PC-3 (cell line): Measurements from ENCODE around the gene OPHN1. TPM values are rescaled to one million over a fixed set of nuclear protein-coding genes. Genes with fewer than 3 reads are reported as not detected.

ENCODE experiments used
- ATAC-seq: fragments of 200-7000 bp; cut with Tn5 transposase; 2 replicates; pipeline ENCODE4 v1.9.1; 2020; ENCODE audit warnings: mild to moderate bottlenecking, moderate library complexity
- BruUV-seq: library from RNA; stranded (reverse); fragments of 400-500 nt; replicated peaks from 2 replicates; lab custom pipeline; 2021; lab: Mats Ljungman, UMichigan
- CTCF ChIA-PET: fragments of 300-600 bp; sonication (Branson Sonifier 250); formaldehyde crosslinking; loops from one replicate; lab custom pipeline; 2022; ENCODE audit warnings: antibody characterized with exemption; lab: Charles Lee
- POLR2A ChIA-PET: fragments of 300-600 bp; sonication (Branson Sonifier 250); formaldehyde crosslinking; loops from one replicate; lab custom pipeline; 2022; ENCODE audit warnings: antibody characterized with exemption; ENCODE audit not compliant: unreplicated experiment; lab: Charles Lee
- DNase-seq: peaks from one replicate; pipeline ENCODE4 v3.0.0-alpha.2; 2015
- H2AFZ ChIP-seq: fragments of 300-600 bp; sonication (generic); 2 replicates; pipeline ENCODE4 v1.6.0; 2016; ENCODE audit warnings: antibody characterized with exemption, low read length
- H3F3A ChIP-seq: fragments of 300-600 bp; sonication (generic); one replicate; pipeline ENCODE4 v1.6.0; 2017; ENCODE audit warnings: antibody characterized with exemption, low read length, control low read depth, mild to moderate bottlenecking; ENCODE audit not compliant: unreplicated experiment
- H3K27ac ChIP-seq: fragments of 300-600 bp; sonication (generic); 2 replicates; pipeline ENCODE4 v1.5.1; 2016; ENCODE audit warnings: mild to moderate bottlenecking, low read length
- H3K27me3 ChIP-seq: fragments of 300-600 bp; sonication (generic); 2 replicates; pipeline ENCODE4 v1.6.1; 2016; ENCODE audit warnings: low read length, mixed read lengths
- H3K36me3 ChIP-seq: fragments of 300-600 bp; sonication (generic); 2 replicates; pipeline ENCODE4 v1.6.1; 2016; ENCODE audit warnings: low read depth, mixed run types, low read length, mixed read lengths
- H3K4me1 ChIP-seq: fragments of 300-600 bp; sonication (generic); 2 replicates; pipeline ENCODE4 v1.5.1; 2016; ENCODE audit warnings: low read length; ENCODE audit not compliant: insufficient read depth
- H3K4me2 ChIP-seq: fragments of 300-600 bp; sonication (generic); 2 replicates; pipeline ENCODE4 v1.6.0; 2016; ENCODE audit warnings: low read length
- H3K4me3 ChIP-seq: fragments of 300-600 bp; sonication (generic); 2 replicates; pipeline ENCODE4 v1.5.1; 2016; ENCODE audit warnings: mild to moderate bottlenecking, low read length, mixed read lengths
- H3K79me2 ChIP-seq: fragments of 300-600 bp; sonication (generic); 2 replicates; pipeline ENCODE4 v1.6.1; 2017; ENCODE audit warnings: low read length, mixed read lengths
- H3K9ac ChIP-seq: fragments of 300-600 bp; sonication (generic); 2 replicates; pipeline ENCODE4 v1.6.0; 2016; ENCODE audit warnings: mild to moderate bottlenecking, low read length
- H3K9me2 ChIP-seq: fragments of 300-600 bp; sonication (generic); replicated peaks from 2 replicates; pipeline ENCODE4 v1.6.1; 2016; ENCODE audit warnings: mixed run types, low read length, mixed read lengths
- H3K9me3 ChIP-seq: fragments of 300-600 bp; sonication (generic); 2 replicates; pipeline ENCODE4 v1.6.1; 2016; ENCODE audit warnings: low read length, mixed read lengths
- H4K20me1 ChIP-seq: fragments of 300-600 bp; sonication (generic); 2 replicates; pipeline ENCODE4 v1.6.1; 2016; ENCODE audit warnings: low read length, mixed read lengths
- CTCF ChIP-seq: fragments of 300-600 bp; sonication (generic); conservative IDR thresholded peaks from 2 replicates; pipeline ENCODE4 v1.5.1; 2017; ENCODE audit warnings: antibody characterized with exemption, low read depth, mild to moderate bottlenecking, low read length
- EZH2 ChIP-seq: fragments of 300-600 bp; sonication (generic); IDR thresholded peaks from one replicate; pipeline ENCODE4 v1.6.1; 2017; ENCODE audit warnings: antibody characterized with exemption, mild to moderate bottlenecking, low read length; ENCODE audit not compliant: unreplicated experiment
- EZH2phosphoT487 ChIP-seq: fragments of 300-600 bp; sonication (generic); IDR thresholded peaks from 2 replicates; pipeline ENCODE4 v1.6.1; 2018; ENCODE audit warnings: mild to moderate bottlenecking, antibody characterized with exemption, low read length, borderline replicate concordance
- intact Hi-C: fragments of 100-400 bp; cut with micrococcal nuclease; formaldehyde crosslinking; loops from 2 replicates; pipeline ENCODE4 v1.9.0; 2023
- total RNA-seq: library from RNA; depleted of rRNA; stranded (reverse); fragments of >200 nt; gene quantifications from 2 replicates; pipeline ENCODE4 v1.2.3, GENCODE V29; 2014

Gene OPHN1
- total RNA-seq, 1 experiment from 2014 or later: 6.0 TPM

GRCh38 chrX:68186552-68187262 lies 246.6 kb downstream of the OPHN1 start:
- ATAC-seq (peak; percentile 91), DNase-seq (peak; percentile 69)
- Histone ChIP-seq H3K4me2 (peak overlapping the region; percentile 59), H3K36me3 (no peaks in the 10 kb centered on the region), H3K27me3 (no peaks in the 10 kb centered on the region), H3K9me3 (no peaks in the 10 kb centered on the region), H3K27ac (peak overlapping the region; percentile 89), H4K20me1 (no peaks in the 10 kb centered on the region), H2AFZ (no peak overlapping the region), H3K4me3 (no peak overlapping the region), H3K9me2 (no peaks in the 10 kb centered on the region), H3K9ac (peak overlapping the region; percentile 57), H3K79me2 (no peaks in the 10 kb centered on the region), H3K4me1 (peaks cover 26% of the 10 kb centered on the region), H3F3A (no peaks in the 10 kb centered on the region)
- intact Hi-C loops: no loop called here
- CTCF ChIA-PET: interaction anchor here (0.8 kb wide), 1 partner anchor 524 kb away, joined by 3 read pairs; no protein-coding TSS in a partner anchor
- TSS peak; percentile 27 for BruUV-seq
- POLR2A ChIA-PET: no interaction called here
- no peak for TF ChIP-seq CTCF

- Histone ChIP-seq H3K9me2 (no peaks in the 10 kb centered on the region), H2AFZ (no peak overlapping the region), H3K9ac (peak overlapping the region; percentile 57; the same call in 1 of the 2 replicates), H4K20me1 (no peaks in the 10 kb centered on the region), H3K4me1 (peaks cover 26% of the 10 kb centered on the region), H3K4me2 (no peak overlapping the region), H3K27ac (peak overlapping the region; percentile 89; the same call in 1 of the 2 replicates), H3K4me3 (no peak overlapping the region), H3K36me3 (no peaks in the 10 kb centered on the region), H3K27me3 (no peaks in the 10 kb centered on the region), H3K79me2 (no peaks in the 10 kb centered on the region), H3K9me3 (no peaks in the 10 kb centered on the region), H3F3A (no peaks in the 10 kb centered on the region)
- ATAC-seq (no peak), DNase-seq (no peak)
- ChIA-PET CTCF (no interaction called here), POLR2A (no interaction called here)
- intact Hi-C loops: no loop called here
- TF ChIP-seq EZH2: no peak
- no peak for TF ChIP-seq EZH2phosphoT487
- TF ChIP-seq CTCF: no peak
- BruUV-seq: no TSS peak
Measured at GRCh38 chrX:68185161-68185560, 248.1 kb downstream of the OPHN1 start.

- no TSS peak for BruUV-seq
- no peak; the same call in 1 of the 2 replicates for ATAC-seq
- intact Hi-C loops: loop anchor here (5.0 kb wide), 2 partner anchors 279 to 624 kb away; no protein-coding TSS in a partner anchor
Measured at GRCh38 chrX:68183612-68184214, 249.6 kb downstream of the OPHN1 start.

More at GRCh38 chrX:68183612-68184214, 249.6 kb downstream of the OPHN1 start:
- Histone ChIP-seq H2AFZ (no peak overlapping the region), H4K20me1 (no peaks in the 10 kb centered on the region), H3K4me1 (peaks cover 26% of the 10 kb centered on the region), H3K4me2 (no peak overlapping the region), H3K36me3 (no peaks in the 10 kb centered on the region), H3K27ac (no peak overlapping the region), H3K9me2 (no peaks in the 10 kb centered on the region), H3K9me3 (no peaks in the 10 kb centered on the region), H3K9ac (no peak overlapping the region), H3K79me2 (no peaks in the 10 kb centered on the region), H3K4me3 (no peak overlapping the region), H3K27me3 (no peaks in the 10 kb centered on the region), H3F3A (no peaks in the 10 kb centered on the region)
- no peak for TF ChIP-seq EZH2phosphoT487
- TF ChIP-seq CTCF: peak; percentile 67
- ChIA-PET CTCF (no interaction called here), POLR2A (no interaction called here)
- DNase-seq: peak; percentile 72
